Activated naive CD4-positive, alpha-beta T cell treated with anti-CD3 and anti-CD28 coated beads, Interleukin-2, amount 10 ng/mL, durations not matched to agents 7 days and 5 days (primary cell): ENCODE results near the gene CCDC136.

Experiments
- CTCF ChIA-PET: fragments of 350-600 bp; sonication (Branson Sonifier 250); formaldehyde crosslinking; loops from one replicate; lab custom pipeline; 2021; ENCODE audit warnings: antibody characterized with exemption; lab: Charles Lee
- DNase-seq: peaks from one replicate; pipeline ENCODE4 v3.0.0-alpha.2; 2020
- H3K27ac Mint-ChIP-seq: one replicate; pipeline ENCODE4 v1.8.0; 2021; ENCODE audit warnings: mild to moderate bottlenecking, moderate library complexity, mixed read lengths
- H3K27me3 Mint-ChIP-seq: one replicate; pipeline ENCODE4 v1.8.0; 2021; ENCODE audit warnings: mild to moderate bottlenecking, mixed read lengths
- H3K36me3 Mint-ChIP-seq: one replicate; pipeline ENCODE4 v1.8.0; 2021; ENCODE audit warnings: mixed read lengths
- H3K4me1 Mint-ChIP-seq: one replicate; pipeline ENCODE4 v1.8.0; 2021; ENCODE audit warnings: mixed read lengths
- H3K4me3 Mint-ChIP-seq: one replicate; pipeline ENCODE4 v1.8.0; 2021; ENCODE audit warnings: mild to moderate bottlenecking, moderate library complexity, mixed read lengths
- H3K9me3 Mint-ChIP-seq: one replicate; pipeline ENCODE4 v1.8.0; 2021; ENCODE audit warnings: mixed read lengths

CCDC136 gene

DNA sequence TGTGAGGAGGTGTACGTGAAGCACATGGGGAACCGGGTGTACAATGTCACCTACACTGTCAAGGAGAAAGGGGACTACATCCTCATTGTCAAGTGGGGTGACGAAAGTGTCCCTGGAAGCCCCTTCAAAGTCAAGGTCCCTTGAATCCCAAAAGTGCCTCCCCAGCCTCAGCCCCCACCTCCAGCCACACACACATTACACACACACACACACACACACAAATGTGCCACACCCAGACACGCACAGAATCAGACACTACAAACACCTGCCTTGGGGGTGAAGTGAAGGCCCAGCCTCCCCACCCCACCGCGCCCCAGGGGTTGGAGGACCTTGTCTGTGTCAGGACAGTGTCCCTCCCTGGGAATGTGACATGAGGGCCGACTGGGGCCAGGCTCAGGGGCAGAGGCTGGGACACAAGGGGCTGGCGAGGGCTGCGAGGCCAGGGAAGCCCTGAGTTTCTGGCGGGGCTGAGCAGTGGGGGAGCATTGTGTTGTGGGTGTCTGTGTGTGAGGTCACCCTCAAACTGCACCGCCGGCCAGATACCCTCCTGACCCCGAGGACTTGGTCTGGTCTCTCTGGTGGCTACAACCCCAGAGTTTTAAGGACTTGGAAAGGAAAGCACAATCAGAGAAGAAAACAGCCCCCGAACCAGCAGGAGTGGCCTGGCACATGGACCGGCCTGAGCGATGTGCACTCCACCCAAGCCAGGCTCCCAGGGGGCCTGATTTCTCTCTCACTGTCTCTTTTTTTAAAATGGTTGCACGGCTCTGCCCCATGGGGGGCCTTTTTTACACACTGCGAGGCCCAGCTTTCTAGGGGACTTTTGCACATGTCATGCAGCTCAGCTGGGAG lies 66.8 kb downstream of the CCDC136 start:
- Mint-ChIP-seq H3K4me3 (no peak overlapping the region), H3K9me3 (no peaks in the 10 kb centered on the region), H3K4me1 (peaks cover 13% of the 10 kb centered on the region), H3K36me3 (peaks cover 2% of the 10 kb centered on the region), H3K27me3 (peaks cover 8% of the 10 kb centered on the region), H3K27ac (no peak overlapping the region)
- no peak for DNase-seq
- CTCF ChIA-PET, result interaction anchor here (5.9 to 6.6 kb wide), 2 partner anchors 21 to 25 kb away, joined by 47 to 67 read pairs; no protein-coding TSS in a partner anchor

DNA sequence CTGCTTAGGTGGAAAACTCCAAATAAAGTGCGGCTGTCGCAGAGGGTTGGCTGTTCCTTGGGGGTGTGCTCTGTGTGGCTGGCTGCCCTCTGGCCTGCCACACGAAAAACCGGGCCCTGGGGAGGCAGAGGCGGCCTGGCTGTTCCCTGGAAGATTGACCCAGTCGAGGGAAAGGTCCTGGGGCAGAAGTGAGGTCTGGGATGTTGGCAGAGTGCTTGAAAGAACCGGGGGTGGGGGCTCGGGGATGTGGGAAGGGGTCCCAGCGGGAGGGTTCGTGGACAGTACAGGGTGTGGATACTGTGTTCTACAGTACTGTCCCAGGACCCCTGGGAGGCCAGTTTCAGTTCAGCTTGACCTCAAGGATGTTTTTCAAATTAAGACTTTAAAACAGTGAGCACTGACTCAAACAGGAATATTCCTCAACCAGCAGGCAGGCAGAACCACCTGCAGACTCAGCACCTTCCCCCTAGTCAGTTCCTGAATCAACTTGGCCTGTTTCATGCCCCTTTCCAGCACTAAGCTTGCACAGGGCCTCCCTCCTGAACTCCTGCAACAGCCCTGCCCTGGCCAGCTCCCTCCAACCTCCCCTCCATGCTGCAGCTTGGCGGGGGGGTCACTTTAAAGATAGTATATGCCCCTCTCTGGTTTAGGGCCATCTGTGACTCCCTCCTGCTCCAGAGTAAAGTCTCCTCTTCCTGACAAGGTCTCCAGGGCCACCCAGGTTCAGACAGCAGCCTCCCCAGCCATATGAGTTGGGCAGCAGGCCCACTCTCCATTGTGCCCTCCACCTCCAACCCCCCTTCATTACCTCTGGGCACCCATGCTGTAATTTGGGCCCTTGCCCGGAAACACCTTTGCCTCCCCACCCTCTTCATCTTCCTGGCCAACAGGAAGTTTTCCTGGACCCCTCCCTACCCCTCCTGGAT lies 67.7 kb downstream of the CCDC136 start:
- peaks cover 2% of the 10 kb centered on the region for H3K36me3 Mint-ChIP-seq
- H3K9me3 Mint-ChIP-seq, result no peaks in the 10 kb centered on the region
- H3K27ac Mint-ChIP-seq, result no peak overlapping the region
- H3K27me3 Mint-ChIP-seq, result peaks cover 4% of the 10 kb centered on the region
- H3K4me3 Mint-ChIP-seq, result no peak overlapping the region
- H3K4me1 Mint-ChIP-seq, result peaks cover 17% of the 10 kb centered on the region
- DNase-seq, result no peak
- CTCF ChIA-PET, result interaction anchor here (1.3 to 6.6 kb wide), 5 partner anchors 18 to 304 kb away, joined by 4 to 67 read pairs (median 6); no protein-coding TSS in a partner anchor

DNA sequence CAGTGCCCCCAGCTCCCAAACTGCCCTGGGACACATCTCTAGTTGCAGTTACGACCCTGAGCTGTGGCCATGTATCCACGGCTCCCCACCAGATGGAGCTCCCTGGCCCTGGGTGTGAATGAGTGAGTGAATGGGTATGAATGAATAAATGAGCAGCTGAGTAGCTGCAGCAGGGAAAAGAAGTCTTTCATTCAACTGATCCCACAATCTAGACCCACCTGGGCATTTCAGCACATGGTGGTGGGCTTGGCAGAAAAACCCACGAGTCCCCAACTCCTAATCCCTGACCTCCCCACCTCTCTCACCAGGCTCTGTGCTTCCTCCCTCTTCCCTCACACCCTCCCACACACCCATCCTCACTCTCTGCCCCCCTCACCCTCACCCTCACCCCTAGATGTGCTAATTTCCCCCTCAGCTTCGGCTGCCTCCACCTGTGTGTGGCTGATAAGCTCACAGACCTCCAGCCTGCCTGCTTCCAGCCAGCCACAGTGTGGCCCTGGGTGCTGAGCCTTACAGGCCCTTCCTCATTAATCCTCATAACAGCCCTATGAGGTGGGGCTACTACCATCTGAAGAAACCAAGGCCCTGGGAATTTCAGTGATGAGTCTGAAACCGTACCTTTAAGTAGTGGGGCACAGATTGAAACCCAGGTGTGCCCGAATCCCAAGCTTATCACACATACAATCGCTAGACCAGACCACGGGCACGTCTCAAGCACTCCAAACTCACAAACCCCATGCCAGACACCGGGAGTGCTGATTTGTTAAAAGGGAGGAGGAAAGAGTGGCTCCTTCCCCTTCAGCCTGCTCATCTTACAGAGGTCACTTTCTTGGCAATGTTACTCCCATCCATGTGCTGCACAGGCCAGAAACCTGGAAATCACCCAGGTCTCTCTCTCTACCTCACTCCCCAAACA lies 68.6 kb downstream of the CCDC136 start:
- Mint-ChIP-seq H3K4me3 (no peak overlapping the region), H3K27me3 (peaks cover 4% of the 10 kb centered on the region), H3K9me3 (no peaks in the 10 kb centered on the region), H3K36me3 (peaks cover 6% of the 10 kb centered on the region), H3K4me1 (peaks cover 25% of the 10 kb centered on the region), H3K27ac (no peak overlapping the region)
- CTCF ChIA-PET, result interaction anchor here (1.3 to 6.6 kb wide), 5 partner anchors 19 to 303 kb away, joined by 4 to 67 read pairs (median 6); no protein-coding TSS in a partner anchor
- DNase-seq, result no peak

DNA sequence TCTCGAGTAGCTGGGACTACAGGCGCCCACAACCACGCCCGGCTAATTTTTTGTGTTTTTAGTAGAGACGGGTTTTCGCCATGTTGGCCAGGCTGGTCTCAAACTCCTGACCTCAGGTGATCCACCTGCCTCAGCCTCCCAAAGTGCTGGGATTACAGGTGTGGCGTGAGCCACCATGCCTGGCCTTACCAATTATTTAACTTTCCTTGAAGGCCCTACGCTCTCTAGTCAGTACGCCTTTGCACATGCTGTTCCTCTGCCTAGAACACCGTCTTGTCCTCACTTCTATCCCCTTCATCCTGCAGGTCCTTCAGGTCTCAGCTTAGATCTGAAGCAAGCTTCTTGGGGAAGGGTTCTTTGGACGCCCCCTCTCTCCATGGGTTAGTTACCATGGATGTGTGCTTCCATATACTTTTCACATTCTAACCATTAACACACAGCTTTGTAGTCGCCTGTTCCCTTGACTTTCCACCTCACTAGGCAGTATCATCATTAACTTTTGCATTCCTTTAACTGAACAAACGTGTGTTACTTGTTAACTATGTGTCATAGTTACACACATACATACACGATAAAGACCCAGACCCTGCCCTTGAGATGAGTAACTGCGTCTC lies 70.3 kb downstream of the CCDC136 start:
- no peak for DNase-seq
- Mint-ChIP-seq H3K4me1 (peaks cover 28% of the 10 kb centered on the region), H3K27ac (peak overlapping the region; percentile 84), H3K9me3 (no peaks in the 10 kb centered on the region), H3K27me3 (no peaks in the 10 kb centered on the region), H3K36me3 (peaks cover 10% of the 10 kb centered on the region), H3K4me3 (peak overlapping the region; percentile 84)
- CTCF ChIA-PET, result interaction anchor here (0.6 to 6.6 kb wide), 12 partner anchors 9 to 434 kb away, joined by 3 to 67 read pairs (median 4); no protein-coding TSS in a partner anchor

DNA sequence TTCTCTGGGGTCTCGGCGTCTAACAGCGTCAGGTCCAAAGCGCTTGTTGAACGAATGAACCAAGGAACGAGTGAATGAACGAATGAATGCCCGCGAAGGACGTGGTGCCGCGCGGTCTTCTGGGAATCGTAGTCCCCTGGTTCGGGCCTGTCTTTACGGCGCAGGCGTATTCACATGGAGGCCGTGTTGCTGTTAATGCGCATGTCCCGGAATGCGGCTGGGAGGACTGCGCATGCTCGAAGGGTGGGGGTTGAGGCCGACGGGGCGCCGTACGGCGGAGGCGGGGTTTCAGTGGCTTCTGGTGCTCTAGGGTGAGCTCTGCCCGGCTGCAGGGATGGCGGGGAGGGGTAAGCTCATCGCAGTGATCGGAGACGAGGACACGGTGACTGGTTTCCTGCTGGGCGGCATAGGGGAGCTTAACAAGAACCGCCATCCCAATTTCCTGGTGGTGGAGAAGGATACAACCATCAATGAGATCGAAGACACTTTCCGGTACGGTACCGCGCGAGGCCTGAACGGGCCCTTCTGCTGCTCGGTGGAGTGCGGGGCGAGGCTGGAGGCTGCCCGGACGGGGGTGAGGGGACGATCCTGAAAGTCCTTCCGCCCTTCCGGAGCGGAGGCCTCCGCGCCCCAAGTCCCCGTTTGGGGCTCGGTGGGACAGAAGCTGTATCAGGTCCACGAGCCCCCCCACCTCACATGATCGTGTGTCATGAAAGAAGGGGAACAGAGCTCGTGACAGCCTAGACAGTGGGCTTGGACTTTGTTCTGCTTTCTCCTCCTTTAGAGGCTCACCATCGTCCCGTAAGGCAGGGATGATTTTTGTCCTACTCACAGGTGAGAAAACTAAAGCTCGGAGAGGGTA lies 71.0 kb downstream of the CCDC136 start, which contains the start of gene ATP6V1F:
Gene ATP6V1F, plus strand, starts transcription at position 286 of the 862 bp plus-strand sequence. Its CDS starts 49 bp downstream, at position 335.
- peak; percentile 99 for DNase-seq

DNA sequence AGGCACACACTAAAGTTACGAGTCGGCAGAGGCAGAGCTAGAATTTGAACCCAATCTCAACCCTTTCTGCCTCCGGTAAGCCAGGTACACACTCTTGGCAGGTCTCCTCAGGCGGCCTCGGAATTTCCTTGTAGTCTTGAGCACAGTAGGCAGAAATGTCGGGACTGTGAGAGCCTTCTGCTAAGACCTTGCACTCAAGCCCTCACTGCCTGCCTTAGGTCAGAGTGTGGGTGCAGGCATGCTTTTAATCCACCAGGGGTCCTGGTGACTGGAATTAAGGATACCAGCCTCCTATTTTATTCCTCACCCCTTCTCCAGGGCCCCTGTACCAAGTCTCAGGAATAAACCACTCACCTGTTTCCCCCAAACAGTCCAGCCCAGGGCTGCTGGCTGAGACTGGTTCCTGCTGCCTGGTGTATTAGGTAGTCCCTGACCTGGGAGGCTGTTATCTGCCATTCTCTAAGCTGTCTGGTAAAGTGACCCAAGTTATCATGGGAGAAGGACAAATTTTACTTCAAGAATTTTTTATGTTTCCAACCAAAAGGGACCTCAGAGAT lies 71.7 kb downstream of the CCDC136 start:
- Mint-ChIP-seq H3K27ac (peak overlapping the region; percentile 84), H3K36me3 (peaks cover 12% of the 10 kb centered on the region), H3K27me3 (peaks cover 9% of the 10 kb centered on the region), H3K4me1 (peaks cover 30% of the 10 kb centered on the region), H3K9me3 (no peaks in the 10 kb centered on the region), H3K4me3 (peak overlapping the region; percentile 84)
- CTCF ChIA-PET, result interaction anchor here (0.6 to 6.6 kb wide), 18 partner anchors 8 to 442 kb away, joined by 3 to 67 read pairs (median 4); partner anchors contain the start of gene CALU
- DNase-seq, result peak; percentile 71

More for the DNA sequence above, 71.0 kb downstream of the CCDC136 start, which contains the start of gene ATP6V1F:
- peak within 1 kb of the TSS; percentile 84 for H3K27ac Mint-ChIP-seq
- CTCF ChIA-PET, result interaction anchor here (0.6 to 6.6 kb wide), 19 partner anchors 8 to 441 kb away, joined by 3 to 67 read pairs (median 4); partner anchors contain the start of gene CALU
- H3K36me3 Mint-ChIP-seq, result peaks cover 12% of the 10 kb centered on the region
- H3K27me3 Mint-ChIP-seq, result peaks cover 2% of the 10 kb centered on the region
- peak within 1 kb of the TSS; percentile 84 for H3K4me3 Mint-ChIP-seq
- no peaks in the 10 kb centered on the region for H3K9me3 Mint-ChIP-seq
- H3K4me1 Mint-ChIP-seq, result peaks cover 28% of the 10 kb centered on the region

DNA sequence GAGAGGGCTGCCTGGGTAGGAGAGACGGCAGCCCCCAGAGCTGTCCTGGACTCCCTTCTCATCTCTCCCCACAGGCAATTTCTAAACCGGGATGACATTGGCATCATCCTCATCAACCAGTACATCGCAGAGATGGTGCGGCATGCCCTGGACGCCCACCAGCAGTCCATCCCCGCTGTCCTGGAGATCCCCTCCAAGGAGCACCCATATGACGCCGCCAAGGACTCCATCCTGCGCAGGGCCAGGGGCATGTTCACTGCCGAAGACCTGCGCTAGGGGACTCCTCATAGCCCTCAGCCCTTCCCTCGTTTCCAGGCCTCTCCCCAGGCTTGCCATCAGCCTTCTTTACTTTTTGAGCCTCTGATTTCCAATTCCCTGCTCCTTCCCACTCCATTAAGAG lies 73.5 kb downstream of the CCDC136 start:
- Mint-ChIP-seq H3K4me3 (no peak overlapping the region), H3K27ac (no peak overlapping the region), H3K36me3 (peaks cover 13% of the 10 kb centered on the region), H3K9me3 (no peaks in the 10 kb centered on the region), H3K27me3 (peaks cover 23% of the 10 kb centered on the region), H3K4me1 (peaks cover 33% of the 10 kb centered on the region)
- DNase-seq, result no peak
- CTCF ChIA-PET, result no interaction called here

DNA sequence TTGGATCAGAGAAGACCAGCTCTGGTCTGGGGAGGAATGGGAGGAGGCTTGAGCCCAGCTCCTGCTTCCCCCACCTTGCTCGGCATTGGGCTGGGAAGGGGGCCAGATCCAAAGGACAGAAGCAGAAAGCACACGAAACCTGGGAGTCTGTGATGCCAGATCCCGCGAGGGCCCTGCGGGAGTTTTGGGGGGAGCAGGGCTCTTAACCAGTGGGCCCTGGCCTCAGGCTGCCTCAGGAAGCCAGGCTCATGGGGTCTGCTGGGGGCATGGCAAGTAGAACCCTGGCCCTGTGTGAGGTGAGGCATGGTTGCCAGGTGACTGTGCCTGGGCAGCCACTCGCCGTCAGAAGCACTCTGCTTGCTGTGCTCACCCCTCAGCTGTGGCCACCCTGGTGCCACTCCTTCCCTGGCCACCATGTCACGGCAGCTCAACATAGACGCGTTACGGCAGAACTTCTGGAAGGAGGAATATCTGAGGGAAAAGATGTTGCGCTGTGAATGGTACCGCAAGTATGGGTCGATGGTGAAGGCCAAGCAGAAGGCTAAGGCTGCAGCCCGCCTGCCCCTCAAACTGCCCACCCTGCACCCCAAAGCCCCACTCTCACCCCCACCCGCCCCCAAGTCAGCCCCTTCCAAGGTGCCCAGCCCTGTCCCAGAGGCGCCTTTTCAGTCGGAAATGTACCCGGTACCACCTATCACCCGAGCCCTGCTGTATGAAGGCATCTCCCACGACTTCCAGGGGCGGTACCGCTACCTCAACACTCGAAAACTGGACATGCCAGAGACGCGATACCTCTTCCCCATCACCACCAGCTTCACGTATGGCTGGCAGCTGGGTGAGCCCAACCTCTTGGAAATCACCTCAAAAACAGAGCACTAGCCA lies 74.5 kb downstream of the CCDC136 start:
- Mint-ChIP-seq H3K4me1 (peaks cover 36% of the 10 kb centered on the region), H3K9me3 (no peaks in the 10 kb centered on the region), H3K4me3 (no peak overlapping the region), H3K27ac (no peak overlapping the region), H3K36me3 (peaks cover 14% of the 10 kb centered on the region), H3K27me3 (peaks cover 33% of the 10 kb centered on the region)
- DNase-seq, result no peak
- CTCF ChIA-PET, result interaction anchor here (0.6 kb wide), 1 partner anchor 236 kb away, joined by 4 read pairs; no protein-coding TSS in a partner anchor

DNA sequence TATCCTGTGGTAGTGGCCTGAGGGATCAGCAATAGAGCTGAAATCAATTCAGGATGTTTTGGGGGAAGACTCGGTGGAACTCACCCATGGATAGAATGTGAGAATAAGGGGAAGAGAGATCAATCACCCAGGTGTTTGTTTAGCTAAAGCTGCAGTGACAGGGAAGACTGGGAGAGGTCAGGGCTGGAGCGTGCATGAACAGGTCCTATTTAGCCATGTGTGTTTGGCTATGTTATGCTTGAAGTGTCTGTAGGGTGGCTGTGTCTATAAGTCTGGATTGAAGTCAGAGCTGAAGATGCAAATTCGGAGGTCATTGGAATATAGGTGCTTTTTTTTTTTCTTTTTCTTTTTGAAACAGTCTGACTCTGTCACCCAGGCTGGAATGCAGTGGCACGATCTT lies 75.5 kb downstream of the CCDC136 start:
- H3K9me3 Mint-ChIP-seq, result no peaks in the 10 kb centered on the region
- no peak for DNase-seq
- peaks cover 14% of the 10 kb centered on the region for H3K36me3 Mint-ChIP-seq
- H3K4me3 Mint-ChIP-seq, result no peak overlapping the region
- no peak overlapping the region for H3K27ac Mint-ChIP-seq
- CTCF ChIA-PET, result interaction anchor here (0.6 to 3.2 kb wide), 4 partner anchors 13 to 564 kb away, joined by 3 to 12 read pairs (median 6); no protein-coding TSS in a partner anchor
- peaks cover 39% of the 10 kb centered on the region for H3K27me3 Mint-ChIP-seq
- H3K4me1 Mint-ChIP-seq, result peaks cover 34% of the 10 kb centered on the region

DNA sequence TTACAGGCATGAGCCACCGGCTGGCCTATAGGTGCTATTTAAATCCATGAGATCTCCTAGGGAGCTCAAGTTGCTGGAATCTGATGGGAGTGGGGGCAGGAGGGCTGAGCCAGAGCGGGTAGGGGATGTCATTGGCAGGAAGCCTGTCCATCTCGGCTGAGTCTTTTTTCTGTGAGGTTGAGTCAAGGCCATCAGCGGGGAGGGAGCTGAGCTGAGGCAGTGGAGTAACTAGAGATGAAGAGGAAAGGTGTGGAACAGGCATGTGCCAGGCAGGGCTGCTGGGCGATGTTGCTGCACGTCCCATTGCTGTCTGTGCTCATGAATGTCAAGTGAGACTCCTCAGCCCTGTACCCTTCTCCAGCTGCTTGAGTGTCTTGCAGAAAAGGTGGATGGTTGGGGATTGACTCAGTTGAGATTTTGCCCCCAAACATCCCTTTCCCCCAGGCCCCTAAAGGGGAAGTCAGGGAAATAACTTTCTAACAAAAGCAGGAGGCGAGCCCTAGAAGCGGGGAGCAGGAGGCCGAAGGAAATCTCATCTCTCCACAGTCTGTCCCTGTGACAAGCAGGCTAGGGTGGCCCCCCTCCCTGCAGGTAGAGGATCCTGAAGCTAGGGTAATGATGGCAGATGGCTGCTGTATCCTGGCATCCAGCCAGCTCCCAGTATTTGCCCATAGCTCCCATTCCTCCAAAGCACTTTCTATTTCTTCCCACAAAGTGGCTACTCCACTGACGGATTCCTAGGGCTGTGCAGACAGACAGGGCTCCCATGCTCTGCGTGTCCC lies 76.3 kb downstream of the CCDC136 start:
- H3K9me3 Mint-ChIP-seq, result no peaks in the 10 kb centered on the region
- H3K27me3 Mint-ChIP-seq, result peaks cover 47% of the 10 kb centered on the region
- H3K27ac Mint-ChIP-seq, result peak overlapping the region; percentile 2
- no peak overlapping the region for H3K4me3 Mint-ChIP-seq
- H3K4me1 Mint-ChIP-seq, result peaks cover 31% of the 10 kb centered on the region
- no peak for DNase-seq
- H3K36me3 Mint-ChIP-seq, result peaks cover 12% of the 10 kb centered on the region
- CTCF ChIA-PET, result interaction anchor here (0.7 to 3.2 kb wide), 3 partner anchors 12 to 563 kb away, joined by 3 to 12 read pairs (median 7); no protein-coding TSS in a partner anchor
